ENCODE data around the gene PLPP6.

DNA sequence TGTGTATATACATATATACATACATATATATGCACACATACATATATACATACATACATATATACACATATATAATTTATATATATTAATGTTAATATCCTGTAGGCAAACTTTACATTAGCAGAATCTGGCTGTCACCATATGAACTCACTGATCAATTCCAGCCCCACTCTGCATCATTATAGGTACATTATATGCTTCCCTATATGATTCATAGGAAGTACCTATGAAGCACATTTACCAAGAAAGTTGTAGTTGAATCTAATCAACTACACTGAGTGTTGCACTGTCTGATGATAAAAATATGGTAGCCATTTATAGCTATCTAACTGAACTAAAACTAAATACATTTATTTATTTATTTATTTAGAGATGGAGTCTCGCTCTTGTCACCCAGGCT, 9.6 kb downstream of the PLPP6 start:
- TF ChIP-seq CTCF (conservative IDR thresholded peaks at IDR 0.05 in 1 of 2, IDR thresholded peaks at IDR 0.05 in 1 of 2; ENCODE audit: extremely low read depth in 1 of 2, insufficient read depth in 1 of 2, low read depth in 1 of 2, low read length in 2 of 2), result no peak
- TF ChIP-seq EZH2 (IDR thresholded peaks at IDR 0.05; ENCODE audit: borderline replicate concordance, low read length), result no peak
